ENCODE results near the gene SLC9C1.

Gene SLC9C1

GRCh38 chr3:112304611-112305010 is 10.6 kb upstream of the SLC9C1 start:
- DNase-seq, result no peak

GRCh38 chr3:112303764-112304325 is 9.8 kb upstream of the SLC9C1 start:
- DNase-seq, result no peak

GRCh38 chr3:112302881-112303763 is 9.1 kb upstream of the SLC9C1 start:
- no peak for DNase-seq

GRCh38 chr3:112302150-112302830 is 8.3 kb upstream of the SLC9C1 start:
- peak; percentile 6 for DNase-seq

- DNase-seq, result no peak
Measured at GRCh38 chr3:112298781-112299180, 4.8 kb upstream of the SLC9C1 start.

GRCh38 chr3:112297714-112298113 is 3.7 kb upstream of the SLC9C1 start:
- no peak for DNase-seq

- no peak for DNase-seq
Measured at GRCh38 chr3:112289011-112289410, 5.0 kb downstream of the SLC9C1 start.

- DNase-seq, result no peak
Measured at GRCh38 chr3:112280266-112280665, 13.8 kb downstream of the SLC9C1 start.

GRCh38 chr3:112273536-112273935 is 20.5 kb downstream of the SLC9C1 start:
- no peak for DNase-seq

- no peak for DNase-seq
Measured at GRCh38 chr3:112261742-112262141, 32.3 kb downstream of the SLC9C1 start.

GRCh38 chr3:112260563-112260962 is 33.5 kb downstream of the SLC9C1 start:
- DNase-seq, result no peak

GRCh38 chr3:112253301-112253971 is 40.6 kb downstream of the SLC9C1 start:
- DNase-seq, result no peak

- DNase-seq, result no peak
Measured at GRCh38 chr3:112247900-112248299, 46.1 kb downstream of the SLC9C1 start.

GRCh38 chr3:112247350-112247749 is 46.7 kb downstream of the SLC9C1 start:
- DNase-seq, result no peak

- DNase-seq, result no peak
Measured at GRCh38 chr3:112233083-112233482, 60.9 kb downstream of the SLC9C1 start.

GRCh38 chr3:112231727-112232126 is 62.3 kb downstream of the SLC9C1 start:
- no peak for DNase-seq

- DNase-seq, result no peak
Measured at GRCh38 chr3:112230033-112230432, 64.0 kb downstream of the SLC9C1 start.

- no peak for DNase-seq
Measured at GRCh38 chr3:112228786-112229185, 65.2 kb downstream of the SLC9C1 start.

- DNase-seq, result no peak
Measured at GRCh38 chr3:112200317-112200666, 93.7 kb downstream of the SLC9C1 start.

GRCh38 chr3:112199622-112200316 is 94.2 kb downstream of the SLC9C1 start:
- DNase-seq, result no peak

- no peak for DNase-seq
Measured at GRCh38 chr3:112197131-112197530, 96.9 kb downstream of the SLC9C1 start.

- DNase-seq, result no peak
Measured at GRCh38 chr3:112187300-112187699, 106.7 kb downstream of the SLC9C1 start.

All from NCI-H524 treated with DMSO at 0.1 percent for 48 hours (cell line).